Astrocyte (in vitro differentiated cells and primary cell): ENCODE results near the gene LRRC28.

ENCODE experiments used
- CTCF ChIP-seq: IDR thresholded peaks from 2 replicates; pipeline ENCODE4 v1.5.1; 2011; ENCODE audit warnings: low read depth, mild to moderate bottlenecking, inconsistent platforms, low read length, moderate library complexity; ENCODE audit not compliant: insufficient read depth
- EZH2 ChIP-seq: IDR thresholded peaks from 2 replicates; pipeline ENCODE4 v1.6.1; 2012; ENCODE audit warnings: mild to moderate bottlenecking, low read length, inconsistent platforms; ENCODE audit not compliant: insufficient read depth

GRCh38 chr15:99267957-99268356, 16.7 kb downstream of the LRRC28 start:
- TF ChIP-seq EZH2 (no peak), CTCF (no peak)
